ENCODE data around the gene CD22.

CD22 gene

DNA sequence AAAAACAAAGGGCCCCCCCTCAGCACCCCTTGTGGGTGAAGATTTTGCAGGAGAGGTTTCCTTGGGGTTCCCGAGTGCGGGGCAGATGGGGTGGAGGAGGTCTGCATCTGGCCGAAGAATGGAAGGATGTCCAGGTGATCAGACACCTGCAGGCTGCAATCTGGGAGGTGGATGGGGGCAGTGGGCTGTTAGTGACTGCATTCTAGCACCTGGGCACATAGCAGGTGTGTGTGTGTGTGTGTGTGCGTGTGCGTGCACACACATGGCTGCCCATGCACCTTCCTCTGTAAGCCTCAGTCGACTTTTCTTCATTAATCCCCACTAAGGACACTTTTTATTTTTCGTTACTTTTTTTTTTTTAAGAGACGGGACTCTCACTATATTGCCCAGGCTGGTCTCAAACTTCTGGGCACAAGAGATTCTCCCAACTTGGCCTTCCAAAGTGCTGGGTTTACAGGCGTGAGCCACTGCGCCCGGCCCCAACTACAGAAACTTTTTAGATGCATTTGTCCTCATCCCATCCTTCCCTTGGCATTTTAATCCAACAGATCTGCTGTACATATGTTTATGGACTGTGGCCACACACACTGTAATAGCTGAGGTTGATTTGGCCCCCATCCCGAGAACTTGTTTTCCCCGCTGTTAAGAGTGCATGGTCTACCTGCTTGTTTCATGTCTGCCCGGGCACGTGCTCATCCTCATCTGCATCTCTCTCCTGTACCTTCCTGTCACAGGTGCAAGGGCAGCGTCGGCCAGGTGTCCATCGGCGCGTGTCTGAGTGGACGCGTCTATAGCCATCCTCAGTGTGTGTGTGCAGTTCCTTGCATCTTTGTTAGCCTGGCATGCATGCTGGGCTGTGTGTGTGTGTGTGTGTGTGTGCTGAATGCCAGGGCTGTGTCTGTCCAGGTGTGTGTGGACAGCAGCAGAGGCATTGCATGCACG is 36.3 kb upstream of the CD22 start:
- no peak overlapping the region for H3K27ac ChIP-seq (ENCODE audit: poor library complexity, severe bottlenecking)
- TF ChIP-seq, protein P1, sequence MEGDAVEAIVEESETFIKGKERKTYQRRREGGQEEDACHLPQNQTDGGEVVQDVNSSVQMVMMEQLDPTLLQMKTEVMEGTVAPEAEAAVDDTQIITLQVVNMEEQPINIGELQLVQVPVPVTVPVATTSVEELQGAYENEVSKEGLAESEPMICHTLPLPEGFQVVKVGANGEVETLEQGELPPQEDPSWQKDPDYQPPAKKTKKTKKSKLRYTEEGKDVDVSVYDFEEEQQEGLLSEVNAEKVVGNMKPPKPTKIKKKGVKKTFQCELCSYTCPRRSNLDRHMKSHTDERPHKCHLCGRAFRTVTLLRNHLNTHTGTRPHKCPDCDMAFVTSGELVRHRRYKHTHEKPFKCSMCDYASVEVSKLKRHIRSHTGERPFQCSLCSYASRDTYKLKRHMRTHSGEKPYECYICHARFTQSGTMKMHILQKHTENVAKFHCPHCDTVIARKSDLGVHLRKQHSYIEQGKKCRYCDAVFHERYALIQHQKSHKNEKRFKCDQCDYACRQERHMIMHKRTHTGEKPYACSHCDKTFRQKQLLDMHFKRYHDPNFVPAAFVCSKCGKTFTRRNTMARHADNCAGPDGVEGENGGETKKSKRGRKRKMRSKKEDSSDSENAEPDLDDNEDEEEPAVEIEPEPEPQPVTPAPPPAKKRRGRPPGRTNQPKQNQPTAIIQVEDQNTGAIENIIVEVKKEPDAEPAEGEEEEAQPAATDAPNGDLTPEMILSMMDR (IDR thresholded peaks at IDR 0.05; ENCODE audit: poor library complexity, severe bottlenecking) = no peak
- H3K4me1 ChIP-seq (ENCODE audit: insufficient read depth, poor library complexity, severe bottlenecking) = no peaks in the 10 kb centered on the region
- no peak overlapping the region for H3K4me3 ChIP-seq (ENCODE audit: severe bottlenecking)
- ATAC-seq (ENCODE audit: low read depth) = 0 out of 3 replicates have a peak, but pooled peaks have one; percentile 5
- H3K36me3 ChIP-seq (ENCODE audit: low read depth) = no peaks in the 10 kb centered on the region
- peaks cover 43% of the 10 kb centered on the region for H3K27me3 ChIP-seq (ENCODE audit: insufficient read depth, poor library complexity, severe bottlenecking)
- no peaks in the 10 kb centered on the region for H3K9me3 ChIP-seq (ENCODE audit: severe bottlenecking)
- no peak for DNase-seq (ENCODE audit: low spot score)

DNA sequence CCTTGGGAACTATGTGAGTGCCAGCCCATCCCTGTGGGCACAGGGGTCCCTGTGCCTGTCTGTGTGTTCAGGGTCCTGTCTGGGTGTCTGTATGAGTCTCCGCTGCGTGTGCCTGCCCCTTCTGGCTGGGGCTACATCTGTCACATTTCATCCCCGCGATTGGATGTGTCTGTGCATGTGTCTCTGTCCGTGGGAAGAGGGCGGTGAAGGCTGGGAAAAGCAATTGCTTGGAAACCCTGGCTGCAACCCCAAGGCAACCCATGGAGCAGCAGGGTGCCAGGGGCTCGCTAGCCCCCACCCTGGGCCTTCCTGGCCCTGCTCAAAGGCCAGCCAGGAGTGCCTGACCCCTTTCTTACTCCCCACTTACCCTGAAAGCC is 35.6 kb upstream of the CD22 start:
- Histone ChIP-seq H3K4me1 (ENCODE audit: insufficient read depth, poor library complexity, severe bottlenecking) (no peaks in the 10 kb centered on the region), H3K4me3 (ENCODE audit: severe bottlenecking) (no peak overlapping the region), H3K27ac (ENCODE audit: poor library complexity, severe bottlenecking) (no peak overlapping the region), H3K27me3 (ENCODE audit: insufficient read depth, poor library complexity, severe bottlenecking) (peaks cover 43% of the 10 kb centered on the region), H3K9me3 (ENCODE audit: severe bottlenecking) (no peaks in the 10 kb centered on the region), H3K36me3 (ENCODE audit: low read depth) (no peaks in the 10 kb centered on the region)
- ATAC-seq (ENCODE audit: low read depth) = 0 out of 3 replicates have a peak, but pooled peaks have one; percentile 6
- TF ChIP-seq, protein P1 (IDR thresholded peaks at IDR 0.05; ENCODE audit: poor library complexity, severe bottlenecking) = no peak
- DNase-seq (ENCODE audit: low spot score) = no peak

DNA sequence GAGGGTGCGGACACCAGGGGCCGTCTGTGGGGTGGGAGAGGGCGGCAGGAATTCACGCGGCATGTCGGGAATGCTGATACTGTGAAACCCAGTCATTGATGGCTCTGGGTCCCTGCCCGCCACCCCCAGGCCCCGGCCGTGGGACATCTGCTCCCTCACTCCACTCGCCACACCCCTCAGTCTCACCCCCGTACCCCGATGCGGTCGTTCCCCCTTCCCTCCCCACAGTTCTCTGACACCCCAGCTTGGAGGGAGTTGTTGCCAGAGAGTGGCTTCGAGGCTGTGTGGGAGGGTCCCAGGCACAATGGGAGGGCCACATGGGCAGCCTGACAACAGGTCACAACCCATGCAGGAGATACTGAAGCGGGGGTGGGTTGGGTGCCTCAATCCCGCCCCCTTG is 35.2 kb upstream of the CD22 start:
- Histone ChIP-seq H3K9me3 (ENCODE audit: severe bottlenecking) (no peaks in the 10 kb centered on the region), H3K27ac (ENCODE audit: poor library complexity, severe bottlenecking) (no peak overlapping the region), H3K36me3 (ENCODE audit: low read depth) (no peaks in the 10 kb centered on the region), H3K4me3 (ENCODE audit: severe bottlenecking) (no peak overlapping the region), H3K27me3 (ENCODE audit: insufficient read depth, poor library complexity, severe bottlenecking) (peaks cover 43% of the 10 kb centered on the region), H3K4me1 (ENCODE audit: insufficient read depth, poor library complexity, severe bottlenecking) (no peaks in the 10 kb centered on the region)
- TF ChIP-seq, protein P1 (IDR thresholded peaks at IDR 0.05; ENCODE audit: poor library complexity, severe bottlenecking) = no peak
- ATAC-seq (ENCODE audit: low read depth) (no peak), DNase-seq (ENCODE audit: low spot score) (no peak)

DNA sequence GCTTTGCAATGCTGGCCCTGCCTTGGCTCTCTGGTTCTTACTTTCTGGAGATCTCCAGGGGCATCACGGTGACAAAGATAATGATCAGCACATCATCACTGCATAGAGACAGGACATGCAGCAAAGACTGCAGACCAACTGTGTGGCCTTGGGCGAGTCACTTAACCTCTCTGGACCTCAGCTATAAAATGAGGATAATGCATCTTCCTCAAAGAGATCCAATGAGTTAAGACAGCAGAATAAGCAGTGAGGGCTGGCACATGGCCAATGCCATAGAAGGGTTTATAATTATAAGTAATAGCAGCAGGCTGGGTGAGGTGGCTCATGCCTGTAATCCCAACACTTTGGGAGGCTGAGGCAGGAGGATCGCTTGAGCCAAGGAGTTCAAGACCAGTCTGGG is 34.7 kb upstream of the CD22 start:
- Histone ChIP-seq H3K27me3 (ENCODE audit: insufficient read depth, poor library complexity, severe bottlenecking) (peaks cover 43% of the 10 kb centered on the region), H3K9me3 (ENCODE audit: severe bottlenecking) (no peaks in the 10 kb centered on the region), H3K27ac (ENCODE audit: poor library complexity, severe bottlenecking) (no peak overlapping the region), H3K4me1 (ENCODE audit: insufficient read depth, poor library complexity, severe bottlenecking) (no peaks in the 10 kb centered on the region), H3K4me3 (ENCODE audit: severe bottlenecking) (no peak overlapping the region), H3K36me3 (ENCODE audit: low read depth) (no peaks in the 10 kb centered on the region)
- TF ChIP-seq, protein P1 (IDR thresholded peaks at IDR 0.05; ENCODE audit: poor library complexity, severe bottlenecking) = no peak
- no peak for ATAC-seq (ENCODE audit: low read depth)
- DNase-seq (ENCODE audit: low spot score) = no peak
